ENCODE measurements around the gene LDHD.
A peak's percentile ranks its signal among the peaks of the same experiment; 100 is the strongest.

LDHD gene

DNA sequence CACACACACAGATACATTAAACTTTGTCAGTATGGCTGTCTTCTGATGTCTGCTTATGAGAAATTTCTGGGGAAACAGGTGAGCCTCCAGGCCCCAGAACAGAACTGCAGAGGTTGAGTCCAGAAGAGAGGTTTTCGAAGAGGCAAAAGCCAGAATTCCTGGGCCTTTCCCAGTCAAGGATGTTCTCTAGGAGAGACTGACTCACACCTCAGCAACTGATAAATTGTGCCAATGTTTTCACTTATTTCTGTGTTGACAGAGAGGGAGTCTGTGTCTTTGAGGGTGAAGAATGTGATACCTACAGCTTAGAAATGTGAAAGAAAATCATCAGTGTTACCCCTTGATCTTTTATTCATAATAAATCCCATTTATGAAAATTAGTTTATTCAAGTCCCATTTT is 30.3 kb downstream of the LDHD start:
- Histone ChIP-seq H3K36me3 (ENCODE audit: control insufficient read depth, low read depth, low read length) (no peaks in the 10 kb centered on the region), H3K9me3 (ENCODE audit: control insufficient read depth, low read depth, low read length) (no peaks in the 10 kb centered on the region), H3K9ac (ENCODE audit: low read length) (no peak overlapping the region), H3K4me3 (ENCODE audit: low read length) (no peak overlapping the region), H3K27me3 (ENCODE audit: control insufficient read depth, insufficient read depth, low read length) (no peaks in the 10 kb centered on the region), H3K27ac (ENCODE audit: low read length) (no peak overlapping the region), H3K4me1 (ENCODE audit: control insufficient read depth, low read depth, low read length) (peaks cover 18% of the 10 kb centered on the region)

DNA sequence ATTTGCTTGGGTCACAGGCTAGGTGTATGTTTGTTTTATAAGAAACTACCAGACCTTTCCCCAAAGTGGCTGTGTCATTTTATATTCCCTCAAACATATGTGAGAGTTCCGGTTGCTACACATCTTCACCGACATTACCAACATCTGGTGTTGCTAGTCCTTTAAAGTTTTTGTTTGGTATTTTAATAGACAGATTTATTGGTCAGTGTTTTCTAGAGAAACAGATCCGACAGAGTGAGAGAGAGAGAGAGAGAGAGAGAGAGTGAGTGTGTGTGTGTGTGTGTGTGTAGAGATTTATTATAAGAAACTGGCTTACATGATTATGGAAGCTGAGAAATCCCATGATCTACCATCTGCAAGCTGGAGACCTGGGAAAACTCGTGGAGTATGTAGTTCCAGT is 31.0 kb downstream of the LDHD start:
- Histone ChIP-seq H3K27me3 (ENCODE audit: control insufficient read depth, insufficient read depth, low read length) (no peaks in the 10 kb centered on the region), H3K27ac (ENCODE audit: low read length) (no peak overlapping the region), H3K9me3 (ENCODE audit: control insufficient read depth, low read depth, low read length) (no peaks in the 10 kb centered on the region), H3K4me3 (ENCODE audit: low read length) (no peak overlapping the region), H3K9ac (ENCODE audit: low read length) (no peak overlapping the region), H3K36me3 (ENCODE audit: control insufficient read depth, low read depth, low read length) (no peaks in the 10 kb centered on the region), H3K4me1 (ENCODE audit: control insufficient read depth, low read depth, low read length) (peaks cover 21% of the 10 kb centered on the region)

DNA sequence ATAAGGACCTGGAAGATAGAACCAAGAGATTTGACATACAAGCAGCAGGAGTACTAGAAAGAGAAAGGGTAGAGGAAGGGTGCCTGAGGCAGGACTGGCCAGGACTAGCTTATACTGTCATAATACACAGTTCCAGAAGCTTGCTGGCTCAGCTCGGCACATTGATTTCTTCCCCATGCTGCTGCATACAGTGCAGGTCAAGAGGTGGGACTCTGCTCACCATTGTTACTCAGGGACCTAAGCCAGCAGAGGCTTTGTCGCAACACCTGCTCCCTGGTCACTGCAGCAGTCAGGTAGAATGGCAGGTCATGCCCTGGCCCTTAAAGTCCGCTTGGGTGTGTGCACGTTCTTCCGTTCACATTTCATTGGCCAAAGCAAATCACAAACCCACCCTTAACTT is 32.8 kb downstream of the LDHD start:
- peaks cover 28% of the 10 kb centered on the region for H3K4me1 ChIP-seq (ENCODE audit: control insufficient read depth, low read depth, low read length)
- no peak overlapping the region for H3K4me3 ChIP-seq (ENCODE audit: low read length)
- no peak overlapping the region for H3K27ac ChIP-seq (ENCODE audit: low read length)
- H3K9ac ChIP-seq (ENCODE audit: low read length) = no peak overlapping the region
- H3K27me3 ChIP-seq (ENCODE audit: control insufficient read depth, insufficient read depth, low read length) = no peaks in the 10 kb centered on the region
- no peaks in the 10 kb centered on the region for H3K9me3 ChIP-seq (ENCODE audit: control insufficient read depth, low read depth, low read length)
- no peaks in the 10 kb centered on the region for H3K36me3 ChIP-seq (ENCODE audit: control insufficient read depth, low read depth, low read length)

DNA sequence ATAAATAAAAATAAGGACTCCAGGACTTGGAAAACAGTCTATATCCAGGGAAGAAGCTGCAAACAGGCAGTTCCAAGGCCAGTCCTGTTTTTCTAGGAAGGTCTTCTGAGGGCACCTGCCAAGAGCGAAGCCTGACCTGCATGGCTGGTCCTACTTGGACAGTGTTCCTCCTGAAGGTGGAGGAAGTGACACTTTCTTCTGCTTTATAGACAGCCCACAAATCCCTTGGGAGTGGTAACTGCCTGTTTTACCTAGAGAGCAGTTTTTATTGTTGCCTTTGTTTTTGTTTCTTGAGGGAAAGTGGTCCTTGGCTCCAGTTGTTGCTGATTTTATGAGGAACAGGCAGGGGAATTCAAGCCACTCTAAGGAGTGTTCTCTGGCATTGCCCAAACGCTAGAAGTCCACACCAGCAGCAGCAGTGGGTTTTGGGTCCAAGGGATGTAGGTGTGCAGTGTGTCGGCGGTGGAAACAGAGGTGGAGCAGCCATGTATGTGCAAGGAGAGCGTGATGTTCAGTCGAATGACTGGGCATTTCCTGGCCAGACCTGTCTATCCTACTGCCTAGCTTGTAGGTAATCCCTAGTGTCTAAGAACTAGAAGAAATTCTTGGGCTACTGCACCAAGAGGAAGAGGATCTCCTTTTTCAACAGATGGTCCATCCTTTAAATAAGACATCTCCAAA is 35.3 kb downstream of the LDHD start:
- no peaks in the 10 kb centered on the region for H3K36me3 ChIP-seq (ENCODE audit: control insufficient read depth, low read depth, low read length)
- no peaks in the 10 kb centered on the region for H3K9me3 ChIP-seq (ENCODE audit: control insufficient read depth, low read depth, low read length)
- H3K27me3 ChIP-seq (ENCODE audit: control insufficient read depth, insufficient read depth, low read length) = no peaks in the 10 kb centered on the region
- no peak overlapping the region for H3K4me3 ChIP-seq (ENCODE audit: low read length)
- no peak overlapping the region for H3K9ac ChIP-seq (ENCODE audit: low read length)
- no peak overlapping the region for H3K27ac ChIP-seq (ENCODE audit: low read length)
- peaks cover 22% of the 10 kb centered on the region for H3K4me1 ChIP-seq (ENCODE audit: control insufficient read depth, low read depth, low read length)

DNA sequence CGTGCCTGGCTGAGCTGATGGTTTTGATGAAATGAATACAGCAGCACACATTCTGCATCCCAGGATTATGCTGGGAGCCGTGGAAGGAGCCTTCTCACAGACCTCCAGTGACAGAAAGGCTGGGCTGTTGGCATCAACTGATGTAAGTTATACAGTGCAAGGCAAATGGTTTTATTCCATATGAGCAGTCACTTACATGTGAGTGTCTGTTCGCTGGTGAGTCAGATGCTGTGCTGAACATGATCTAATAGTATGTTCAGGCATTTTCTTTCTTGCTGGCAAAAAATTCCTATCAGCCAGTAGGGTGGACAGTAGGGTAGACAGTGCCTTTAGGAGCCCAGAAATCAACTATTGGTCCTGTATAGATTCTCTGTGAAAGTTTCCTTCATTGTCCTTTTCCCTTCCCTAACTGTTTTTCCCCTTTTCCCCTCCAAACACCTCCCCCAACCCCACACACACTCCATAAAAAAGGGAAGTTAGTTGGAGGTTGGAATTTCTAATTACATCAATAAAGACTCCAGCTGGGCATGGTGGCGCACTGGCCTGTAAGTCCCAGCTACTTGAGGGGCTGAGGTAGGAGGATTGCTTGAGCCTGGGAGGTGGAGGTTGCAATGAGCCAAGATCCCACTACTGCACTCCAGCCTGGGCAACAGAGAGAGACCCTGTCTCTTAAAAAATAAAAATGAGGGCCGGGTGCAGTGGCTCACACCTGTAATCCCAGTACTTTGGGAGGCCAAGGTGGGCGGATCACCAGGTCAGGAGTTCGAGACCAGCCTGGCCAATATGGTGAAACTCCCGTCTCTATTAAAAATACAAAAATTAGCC is 36.2 kb downstream of the LDHD start:
- Histone ChIP-seq H3K27ac (ENCODE audit: low read length) (no peak overlapping the region), H3K36me3 (ENCODE audit: control insufficient read depth, low read depth, low read length) (no peaks in the 10 kb centered on the region), H3K9me3 (ENCODE audit: control insufficient read depth, low read depth, low read length) (no peaks in the 10 kb centered on the region), H3K4me3 (ENCODE audit: low read length) (peak overlapping the region; percentile 48), H3K9ac (ENCODE audit: low read length) (no peak overlapping the region), H3K4me1 (ENCODE audit: control insufficient read depth, low read depth, low read length) (peaks cover 22% of the 10 kb centered on the region), H3K27me3 (ENCODE audit: control insufficient read depth, insufficient read depth, low read length) (no peaks in the 10 kb centered on the region)

DNA sequence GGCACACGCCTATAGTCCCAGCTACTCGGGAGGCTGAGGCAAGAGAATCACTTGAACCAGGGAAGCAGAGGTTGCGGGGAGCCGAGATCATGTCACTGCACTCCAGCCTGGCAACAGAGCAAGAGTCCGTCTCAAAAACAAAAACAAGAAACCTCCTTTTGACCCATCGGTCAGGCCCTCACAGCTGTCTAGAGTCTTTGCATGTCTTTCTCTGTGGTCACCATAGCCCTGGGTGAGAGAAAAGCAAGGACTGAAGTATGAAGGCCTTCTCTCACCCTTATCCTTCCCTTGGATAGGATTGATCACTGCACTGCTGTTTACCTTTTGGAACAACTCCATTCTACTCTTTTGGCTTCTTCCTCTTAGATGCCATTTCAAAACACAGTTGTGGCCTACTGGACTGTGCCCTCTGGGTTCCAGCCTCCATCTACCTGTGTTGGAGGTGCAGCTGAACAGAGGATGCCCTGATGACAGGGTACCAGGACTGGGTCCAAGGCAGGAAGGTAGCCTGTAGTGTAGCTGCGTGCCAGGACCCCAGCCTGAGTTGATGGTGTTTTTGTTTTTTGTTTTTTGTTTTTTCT is 37.1 kb downstream of the LDHD start:
- Histone ChIP-seq H3K36me3 (ENCODE audit: control insufficient read depth, low read depth, low read length) (no peaks in the 10 kb centered on the region), H3K27ac (ENCODE audit: low read length) (no peak overlapping the region), H3K4me3 (ENCODE audit: low read length) (no peak overlapping the region), H3K9ac (ENCODE audit: low read length) (no peak overlapping the region), H3K27me3 (ENCODE audit: control insufficient read depth, insufficient read depth, low read length) (no peaks in the 10 kb centered on the region), H3K9me3 (ENCODE audit: control insufficient read depth, low read depth, low read length) (no peaks in the 10 kb centered on the region), H3K4me1 (ENCODE audit: control insufficient read depth, low read depth, low read length) (peaks cover 23% of the 10 kb centered on the region)

DNA sequence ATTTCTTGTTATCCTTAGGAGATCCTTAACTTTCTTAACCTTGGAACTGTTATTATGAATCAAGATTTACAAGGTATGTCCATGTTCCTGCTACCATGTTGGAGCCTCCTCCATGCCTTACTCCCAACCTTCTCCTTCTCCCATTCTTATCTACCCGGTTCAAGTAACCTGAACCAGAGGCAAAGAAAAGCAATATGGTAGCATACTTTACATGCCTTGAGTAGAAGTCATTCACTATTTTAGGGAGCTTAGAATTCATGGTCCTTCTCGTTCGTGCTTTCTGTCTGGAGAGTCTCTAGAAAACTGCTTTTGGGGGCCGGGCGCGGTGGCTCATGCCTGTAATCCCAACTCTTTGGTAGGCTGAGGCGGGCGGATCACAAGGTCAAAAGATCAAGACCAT is 37.7 kb downstream of the LDHD start:
- Histone ChIP-seq H3K9me3 (ENCODE audit: control insufficient read depth, low read depth, low read length) (no peaks in the 10 kb centered on the region), H3K4me1 (ENCODE audit: control insufficient read depth, low read depth, low read length) (peaks cover 23% of the 10 kb centered on the region), H3K27me3 (ENCODE audit: control insufficient read depth, insufficient read depth, low read length) (no peaks in the 10 kb centered on the region), H3K4me3 (ENCODE audit: low read length) (no peak overlapping the region), H3K36me3 (ENCODE audit: control insufficient read depth, low read depth, low read length) (no peaks in the 10 kb centered on the region), H3K27ac (ENCODE audit: low read length) (no peak overlapping the region), H3K9ac (ENCODE audit: low read length) (no peak overlapping the region)

DNA sequence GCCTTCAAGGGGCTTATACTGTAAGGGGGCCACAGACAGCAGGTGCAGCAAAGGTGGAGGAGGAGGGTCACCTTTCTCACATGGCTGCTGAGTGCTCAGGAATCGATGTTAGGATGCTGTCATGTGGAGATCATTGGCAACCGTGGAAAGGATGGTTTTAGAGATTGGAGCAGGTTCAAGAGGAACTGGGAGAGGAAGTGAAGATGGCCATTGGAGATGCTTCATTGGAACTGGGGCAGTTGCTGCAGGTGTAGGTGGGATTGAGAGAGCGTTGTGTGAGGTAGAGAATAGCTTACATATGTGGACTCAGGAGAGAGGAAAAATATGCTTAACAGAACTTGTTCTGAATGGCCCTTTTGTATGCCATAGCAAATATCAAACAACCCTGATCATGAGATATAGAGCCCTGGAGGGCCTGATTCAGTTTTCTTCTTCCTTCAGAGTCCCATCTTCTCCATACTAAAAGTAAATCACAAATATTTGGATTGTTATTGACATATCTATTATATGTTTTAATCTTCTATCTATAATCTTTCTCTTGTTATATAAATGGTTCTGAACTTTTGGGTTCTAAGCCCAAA is 40.8 kb downstream of the LDHD start:
- Histone ChIP-seq H3K9me3 (ENCODE audit: control insufficient read depth, low read depth, low read length) (no peaks in the 10 kb centered on the region), H3K9ac (ENCODE audit: low read length) (no peak overlapping the region), H3K27me3 (ENCODE audit: control insufficient read depth, insufficient read depth, low read length) (no peaks in the 10 kb centered on the region), H3K4me3 (ENCODE audit: low read length) (no peak overlapping the region), H3K27ac (ENCODE audit: low read length) (no peak overlapping the region), H3K4me1 (ENCODE audit: control insufficient read depth, low read depth, low read length) (peaks cover 22% of the 10 kb centered on the region), H3K36me3 (ENCODE audit: control insufficient read depth, low read depth, low read length) (no peaks in the 10 kb centered on the region)

DNA sequence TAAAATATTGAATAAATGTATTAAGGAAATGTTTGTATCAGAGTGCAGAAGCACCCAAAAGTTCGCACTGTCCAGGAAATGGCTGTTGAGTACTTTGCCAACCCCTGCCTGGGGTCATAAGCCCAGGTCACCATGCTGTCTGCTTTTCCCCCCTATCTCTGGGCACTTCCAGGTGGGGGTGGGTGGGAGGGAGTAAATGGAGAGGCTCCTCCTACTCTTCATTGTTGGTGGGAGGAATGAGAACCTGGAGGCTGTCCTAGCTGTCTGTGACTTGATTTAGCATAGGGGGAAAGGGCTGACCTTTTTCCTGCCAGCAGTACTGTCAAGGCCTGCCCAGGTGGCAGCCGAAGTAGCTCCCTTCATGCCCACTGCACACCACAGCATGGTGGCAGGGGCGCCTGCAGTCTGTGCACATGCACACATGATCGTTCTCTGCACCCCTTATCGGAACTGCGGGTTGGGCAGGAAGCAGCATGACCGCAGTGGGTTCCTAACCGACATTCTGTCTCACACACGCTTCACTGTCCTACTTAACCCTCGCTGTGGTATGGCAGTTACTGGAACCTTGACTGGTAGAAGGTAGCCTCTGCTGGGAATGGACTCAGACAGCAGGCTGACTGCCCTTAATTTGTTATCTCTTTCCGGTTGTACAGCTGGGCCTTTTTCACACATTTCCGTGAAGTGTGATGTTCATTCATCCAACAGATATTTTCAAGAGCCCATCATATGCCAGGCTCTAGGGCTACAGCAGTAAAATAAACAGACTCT is 41.5 kb downstream of the LDHD start:
- no peak overlapping the region for H3K27ac ChIP-seq (ENCODE audit: low read length)
- H3K4me1 ChIP-seq (ENCODE audit: control insufficient read depth, low read depth, low read length) = peaks cover 20% of the 10 kb centered on the region
- H3K9me3 ChIP-seq (ENCODE audit: control insufficient read depth, low read depth, low read length) = no peaks in the 10 kb centered on the region
- H3K36me3 ChIP-seq (ENCODE audit: control insufficient read depth, low read depth, low read length) = no peaks in the 10 kb centered on the region
- H3K27me3 ChIP-seq (ENCODE audit: control insufficient read depth, insufficient read depth, low read length) = no peaks in the 10 kb centered on the region
- H3K4me3 ChIP-seq (ENCODE audit: low read length) = no peak overlapping the region
- no peak overlapping the region for H3K9ac ChIP-seq (ENCODE audit: low read length)

DNA sequence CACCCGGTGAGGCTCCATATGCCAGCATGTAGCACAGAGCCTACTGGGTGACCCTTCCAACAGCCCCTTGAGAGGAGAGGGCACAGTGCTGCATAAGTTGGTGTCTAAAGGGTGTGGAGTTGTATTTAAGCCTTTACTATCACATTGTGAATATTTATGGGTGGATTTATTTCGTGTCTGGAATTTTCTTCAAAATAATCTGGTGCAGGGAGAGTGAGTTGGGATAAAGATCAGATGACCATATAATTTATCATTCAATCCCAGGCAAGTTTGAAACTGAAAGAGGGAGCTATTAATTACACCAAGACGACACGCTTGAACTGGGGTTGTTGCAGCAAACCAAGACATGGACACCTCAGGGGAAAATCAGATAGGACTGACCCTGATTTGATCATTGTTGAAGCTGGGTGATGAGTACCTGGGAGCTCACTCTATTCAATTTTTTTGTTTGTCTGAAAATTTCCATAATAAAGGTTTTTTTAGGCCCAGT is 42.2 kb downstream of the LDHD start:
- H3K9me3 ChIP-seq (ENCODE audit: control insufficient read depth, low read depth, low read length) = no peaks in the 10 kb centered on the region
- H3K4me1 ChIP-seq (ENCODE audit: control insufficient read depth, low read depth, low read length) = peaks cover 19% of the 10 kb centered on the region
- H3K27me3 ChIP-seq (ENCODE audit: control insufficient read depth, insufficient read depth, low read length) = no peaks in the 10 kb centered on the region
- H3K4me3 ChIP-seq (ENCODE audit: low read length) = no peak overlapping the region
- no peak overlapping the region for H3K9ac ChIP-seq (ENCODE audit: low read length)
- no peak overlapping the region for H3K27ac ChIP-seq (ENCODE audit: low read length)
- no peaks in the 10 kb centered on the region for H3K36me3 ChIP-seq (ENCODE audit: control insufficient read depth, low read depth, low read length)
